Activated CD4-positive, alpha-beta T cell treated with anti-CD3 and anti-CD28 coated beads, Interleukin-2, amount 10 ng/mL, durations not matched to agents 24 days and 14 days (primary cell): ENCODE results near the gene LAMA5. TPM values are rescaled to one million over a fixed set of nuclear protein-coding genes. Genes with fewer than 3 reads are reported as not detected.

Source experiments
- DNase-seq: peaks from one replicate; pipeline ENCODE4 v3.0.0; 2022
- H3K27ac Mint-ChIP-seq: one replicate; pipeline ENCODE4 v1.8.0; 2022; ENCODE audit warnings: mild to moderate bottlenecking, mixed read lengths
- H3K27me3 Mint-ChIP-seq: one replicate; pipeline ENCODE4 v1.8.0; 2022; ENCODE audit warnings: mixed read lengths
- H3K36me3 Mint-ChIP-seq: one replicate; pipeline ENCODE4 v1.8.0; 2022; ENCODE audit warnings: low read depth, mild to moderate bottlenecking, mixed read lengths
- H3K4me1 Mint-ChIP-seq: one replicate; pipeline ENCODE4 v1.8.0; 2021; ENCODE audit warnings: mixed read lengths
- H3K4me3 Mint-ChIP-seq: one replicate; pipeline ENCODE4 v1.8.0; 2022; ENCODE audit warnings: mild to moderate bottlenecking, moderate library complexity, mixed read lengths
- H3K9me3 Mint-ChIP-seq: one replicate; pipeline ENCODE4 v1.8.0; 2021; ENCODE audit warnings: mixed read lengths
- intact Hi-C: fragments of 100-400 bp; cut with micrococcal nuclease; formaldehyde crosslinking; loops from one replicate; pipeline ENCODE4 v1.15.1; 2023
- total RNA-seq: library from RNA; stranded (reverse); gene quantifications from 2 replicates; pipeline ENCODE4 v1.2.3, GENCODE V29; 2022

Gene LAMA5
- total RNA-seq, 1 donor from 2014 or later = 2.1 TPM

- Mint-ChIP-seq H3K4me1 (peaks cover 2% of the 10 kb centered on the region), H3K27ac (no peak overlapping the region), H3K36me3 (peaks cover 19% of the 10 kb centered on the region), H3K4me3 (no peak overlapping the region), H3K9me3 (peaks cover 8% of the 10 kb centered on the region), H3K27me3 (no peaks in the 10 kb centered on the region)
- intact Hi-C loops = no loop called here
- no peak for DNase-seq
Measured at GRCh38 chr20:62396367-62397239, 29.5 kb upstream of the LAMA5 start.

GRCh38 chr20:62395311-62396242 lies 28.5 kb upstream of the LAMA5 start:
- Mint-ChIP-seq H3K27me3 (no peaks in the 10 kb centered on the region), H3K4me1 (peaks cover 2% of the 10 kb centered on the region), H3K4me3 (no peak overlapping the region), H3K36me3 (peaks cover 27% of the 10 kb centered on the region), H3K9me3 (peaks cover 8% of the 10 kb centered on the region), H3K27ac (no peak overlapping the region)
- no peak for DNase-seq
- intact Hi-C loops = no loop called here

DNA sequence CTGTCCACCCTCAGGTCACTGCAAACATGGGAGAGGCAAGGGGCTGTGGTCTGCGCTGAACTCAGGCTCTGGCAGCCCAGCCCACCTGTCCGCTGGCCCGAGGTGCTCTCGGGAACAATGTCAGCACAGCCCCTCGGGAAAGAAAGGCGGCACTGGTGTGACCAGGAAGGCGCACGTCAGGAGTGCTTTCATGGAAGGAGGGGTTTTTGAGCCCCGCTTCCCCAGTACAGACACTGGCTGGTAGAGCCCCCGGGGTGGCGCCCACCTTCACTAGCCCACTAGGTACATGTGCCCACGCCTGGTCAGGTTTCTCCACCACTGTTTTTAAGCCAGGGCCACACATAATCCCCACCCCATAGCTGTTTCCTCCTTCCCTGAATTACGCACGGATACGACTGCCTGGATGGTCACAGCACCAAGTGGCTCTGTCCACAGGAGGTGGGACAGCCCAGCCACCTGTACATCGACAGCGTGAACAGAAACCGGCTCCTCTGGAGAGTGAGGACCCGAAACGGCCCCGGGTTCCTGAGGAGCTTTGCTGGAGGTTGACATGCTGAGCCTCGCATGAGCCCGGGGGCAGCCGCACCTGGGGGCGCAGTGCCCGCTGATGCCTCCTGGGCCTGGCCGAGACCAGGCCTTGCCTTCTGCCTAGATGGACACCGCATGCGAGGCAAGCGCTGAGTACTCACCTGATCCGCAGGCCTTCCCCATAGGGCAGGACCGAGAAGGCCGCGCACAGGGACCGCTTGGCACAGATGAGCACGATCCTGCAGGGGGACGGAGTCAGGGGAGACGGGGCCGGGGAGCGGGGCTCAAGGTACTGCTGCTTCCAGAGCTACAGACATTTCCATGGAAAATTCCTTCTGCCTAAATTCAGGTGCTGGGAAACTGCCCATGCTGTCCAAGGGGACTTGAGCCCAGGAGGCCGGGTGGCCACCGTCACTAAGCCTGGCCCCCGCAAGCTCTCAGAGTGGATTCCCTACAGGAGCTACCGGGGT lies 27.4 kb upstream of the LAMA5 start:
- intact Hi-C loops = no loop called here
- Mint-ChIP-seq H3K4me1 (peaks cover 4% of the 10 kb centered on the region), H3K36me3 (peaks cover 35% of the 10 kb centered on the region), H3K27ac (no peak overlapping the region), H3K4me3 (no peak overlapping the region), H3K9me3 (peaks cover 8% of the 10 kb centered on the region), H3K27me3 (no peaks in the 10 kb centered on the region)
- DNase-seq = no peak

DNA sequence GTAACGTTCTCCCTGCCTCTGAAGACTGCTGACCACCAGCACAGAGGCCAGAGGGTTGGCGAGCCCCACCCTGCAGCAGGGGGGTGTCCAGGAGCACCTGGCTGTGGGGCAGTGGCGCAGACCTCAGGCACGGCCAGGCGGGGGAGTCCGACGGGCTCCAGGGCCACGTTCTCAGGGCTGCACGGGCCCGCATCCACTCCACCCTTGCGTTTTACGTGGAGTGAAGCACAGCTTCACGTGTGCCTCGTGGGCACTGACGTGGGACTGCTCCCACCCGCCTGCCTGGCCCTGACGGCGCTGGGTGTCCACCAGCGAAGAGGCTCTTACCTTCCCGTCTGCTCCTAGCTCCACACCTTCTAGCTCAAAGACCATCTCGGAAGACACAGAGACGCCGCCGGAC lies 26.7 kb upstream of the LAMA5 start:
- no peak overlapping the region for H3K27ac Mint-ChIP-seq

GRCh38 chr20:62393335-62393665 lies 26.2 kb upstream of the LAMA5 start:
- intact Hi-C loops = no loop called here
- no peak overlapping the region for H3K4me3 Mint-ChIP-seq
- no peak overlapping the region for H3K27ac Mint-ChIP-seq
- H3K9me3 Mint-ChIP-seq = peaks cover 8% of the 10 kb centered on the region
- no peak for DNase-seq
- peaks cover 47% of the 10 kb centered on the region for H3K36me3 Mint-ChIP-seq
- H3K4me1 Mint-ChIP-seq = peaks cover 15% of the 10 kb centered on the region
- H3K27me3 Mint-ChIP-seq = no peaks in the 10 kb centered on the region

More for the DNA sequence above, 26.7 kb upstream of the LAMA5 start:
- intact Hi-C loops = no loop called here
- Mint-ChIP-seq H3K4me3 (no peak overlapping the region), H3K4me1 (peaks cover 9% of the 10 kb centered on the region), H3K9me3 (peaks cover 8% of the 10 kb centered on the region), H3K27me3 (no peaks in the 10 kb centered on the region), H3K36me3 (peaks cover 42% of the 10 kb centered on the region)
- DNase-seq = no peak

GRCh38 chr20:62392621-62393334 lies 25.7 kb upstream of the LAMA5 start:
- Mint-ChIP-seq H3K27ac (no peak overlapping the region), H3K36me3 (peaks cover 48% of the 10 kb centered on the region), H3K4me1 (peaks cover 18% of the 10 kb centered on the region), H3K27me3 (no peaks in the 10 kb centered on the region), H3K9me3 (peaks cover 3% of the 10 kb centered on the region), H3K4me3 (no peak overlapping the region)
- intact Hi-C loops = no loop called here
- DNase-seq = no peak

DNA sequence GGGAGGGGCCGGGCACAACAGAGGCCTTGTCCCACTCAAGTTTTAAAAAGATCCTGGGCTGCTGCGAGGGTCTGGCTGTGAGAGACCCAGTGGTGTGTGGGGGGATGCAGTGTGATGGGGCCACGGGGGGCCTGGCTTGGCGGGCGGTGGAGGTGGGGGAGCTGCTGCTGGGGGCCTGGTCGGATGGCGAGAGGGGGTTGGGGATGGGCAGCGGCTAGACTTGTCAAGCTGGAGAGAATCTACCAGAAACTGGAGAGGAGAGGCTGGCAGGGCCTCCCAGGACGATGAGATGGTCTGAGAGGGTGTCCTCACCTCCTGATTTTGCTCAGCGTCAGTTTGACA lies 24.9 kb upstream of the LAMA5 start:
- Mint-ChIP-seq H3K9me3 (no peaks in the 10 kb centered on the region), H3K4me3 (no peak overlapping the region), H3K27ac (peak overlapping the region; percentile 32), H3K27me3 (no peaks in the 10 kb centered on the region), H3K4me1 (peaks cover 22% of the 10 kb centered on the region), H3K36me3 (peaks cover 46% of the 10 kb centered on the region)
- intact Hi-C loops = no loop called here
- no peak for DNase-seq

DNA sequence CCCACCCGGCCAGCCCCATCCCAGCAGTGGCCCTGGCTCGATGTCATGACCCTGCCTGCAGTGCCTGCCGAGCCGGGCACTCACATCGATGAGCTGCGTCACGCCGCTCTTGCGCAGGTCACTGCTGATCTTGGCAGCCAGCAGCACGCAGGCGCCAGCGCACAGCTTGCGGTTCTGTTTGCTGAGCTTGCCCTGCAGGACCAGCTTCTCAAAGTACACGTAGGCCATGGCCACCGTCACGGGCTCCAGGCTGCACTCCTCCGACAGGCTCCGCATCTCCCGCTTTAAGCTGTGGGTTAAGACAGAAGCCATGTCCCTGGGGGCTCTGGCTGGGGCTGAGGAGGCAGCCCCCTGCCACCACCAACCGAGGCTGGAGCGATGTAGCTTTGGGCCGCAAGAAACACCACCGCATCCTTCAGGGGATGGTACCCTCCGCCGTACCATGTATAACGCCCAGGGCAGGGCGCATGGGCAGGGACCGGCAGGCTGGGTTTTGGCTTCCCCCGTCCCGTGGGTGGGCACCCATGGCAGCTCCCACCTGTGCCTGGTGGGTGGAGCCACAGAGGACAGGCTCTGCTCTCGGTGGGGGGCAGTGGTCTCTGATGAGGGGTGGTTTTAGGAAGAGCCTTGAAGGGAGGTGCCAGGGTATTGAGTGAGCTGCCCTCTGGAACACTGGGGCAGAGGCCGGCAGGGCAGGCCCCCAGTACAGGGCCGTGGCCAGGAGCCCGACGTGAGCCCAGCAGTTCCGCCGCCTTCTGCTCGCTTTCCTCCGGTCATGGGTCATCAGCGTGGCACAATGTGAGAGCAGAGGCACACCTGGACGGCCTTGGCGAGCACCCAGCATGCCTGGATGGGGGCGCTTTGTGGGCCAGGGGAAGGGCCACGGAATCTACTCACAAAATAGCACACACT lies 24.3 kb upstream of the LAMA5 start:
- Mint-ChIP-seq H3K9me3 (no peaks in the 10 kb centered on the region), H3K4me3 (no peak overlapping the region), H3K36me3 (peaks cover 47% of the 10 kb centered on the region), H3K4me1 (peaks cover 22% of the 10 kb centered on the region), H3K27me3 (no peaks in the 10 kb centered on the region), H3K27ac (peak overlapping the region; percentile 32)
- intact Hi-C loops = no loop called here
- no peak for DNase-seq

DNA sequence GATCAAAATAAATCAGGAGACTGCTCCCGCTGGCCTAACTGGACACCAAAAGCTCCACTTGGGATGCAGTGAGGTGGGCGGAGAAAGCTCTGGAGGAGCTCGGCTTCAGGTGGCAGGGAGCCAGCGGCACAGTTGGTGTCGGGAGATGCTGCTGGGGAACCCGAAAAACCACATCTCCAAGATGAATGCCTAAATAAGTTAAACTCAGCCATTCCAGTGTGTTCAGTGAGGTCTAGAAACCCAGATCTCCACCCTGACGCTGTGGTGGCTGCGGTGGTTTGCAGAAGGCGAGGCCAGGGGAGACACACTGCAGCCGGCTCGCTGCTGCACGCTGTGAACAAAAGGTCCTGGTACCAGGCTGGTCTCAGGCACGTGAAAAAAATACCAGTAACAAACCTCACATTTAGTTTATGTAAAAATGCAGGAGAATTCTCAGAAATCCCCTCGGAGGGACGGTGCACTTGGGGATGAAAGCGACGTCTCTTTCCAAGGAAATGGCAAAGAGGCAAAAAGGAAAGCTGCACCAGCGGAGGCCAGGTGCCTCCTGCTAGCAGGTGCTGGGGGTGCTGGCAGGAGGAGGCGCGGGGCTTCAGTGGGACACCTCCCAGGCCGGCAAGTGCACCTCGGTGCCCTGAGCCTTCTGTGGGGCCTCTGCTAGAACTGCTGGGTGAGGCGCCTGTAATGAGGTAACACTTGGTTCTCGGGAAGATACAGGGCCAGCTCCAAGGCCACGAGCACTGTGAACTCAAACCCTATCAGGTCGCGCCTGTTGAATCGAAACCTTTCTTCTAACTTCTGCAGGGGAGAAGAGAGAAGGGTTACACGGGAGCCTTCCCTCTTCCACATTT lies 23.4 kb upstream of the LAMA5 start:
- intact Hi-C loops = no loop called here
- no peaks in the 10 kb centered on the region for H3K9me3 Mint-ChIP-seq
- no peaks in the 10 kb centered on the region for H3K27me3 Mint-ChIP-seq
- no peak for DNase-seq
- H3K36me3 Mint-ChIP-seq = peaks cover 50% of the 10 kb centered on the region
- no peak overlapping the region for H3K4me3 Mint-ChIP-seq
- H3K4me1 Mint-ChIP-seq = peaks cover 22% of the 10 kb centered on the region
- no peak overlapping the region for H3K27ac Mint-ChIP-seq

GRCh38 chr20:62389601-62390087 lies 22.5 kb upstream of the LAMA5 start:
- Mint-ChIP-seq H3K27me3 (no peaks in the 10 kb centered on the region), H3K4me3 (no peak overlapping the region), H3K27ac (no peak overlapping the region), H3K36me3 (peaks cover 46% of the 10 kb centered on the region), H3K9me3 (no peaks in the 10 kb centered on the region), H3K4me1 (peaks cover 29% of the 10 kb centered on the region)
- intact Hi-C loops = loop anchor here (5.0 kb wide), 3 partner anchors 113 to 403 kb away; partner anchors contain the start of gene LSM14B
- no peak for DNase-seq

DNA sequence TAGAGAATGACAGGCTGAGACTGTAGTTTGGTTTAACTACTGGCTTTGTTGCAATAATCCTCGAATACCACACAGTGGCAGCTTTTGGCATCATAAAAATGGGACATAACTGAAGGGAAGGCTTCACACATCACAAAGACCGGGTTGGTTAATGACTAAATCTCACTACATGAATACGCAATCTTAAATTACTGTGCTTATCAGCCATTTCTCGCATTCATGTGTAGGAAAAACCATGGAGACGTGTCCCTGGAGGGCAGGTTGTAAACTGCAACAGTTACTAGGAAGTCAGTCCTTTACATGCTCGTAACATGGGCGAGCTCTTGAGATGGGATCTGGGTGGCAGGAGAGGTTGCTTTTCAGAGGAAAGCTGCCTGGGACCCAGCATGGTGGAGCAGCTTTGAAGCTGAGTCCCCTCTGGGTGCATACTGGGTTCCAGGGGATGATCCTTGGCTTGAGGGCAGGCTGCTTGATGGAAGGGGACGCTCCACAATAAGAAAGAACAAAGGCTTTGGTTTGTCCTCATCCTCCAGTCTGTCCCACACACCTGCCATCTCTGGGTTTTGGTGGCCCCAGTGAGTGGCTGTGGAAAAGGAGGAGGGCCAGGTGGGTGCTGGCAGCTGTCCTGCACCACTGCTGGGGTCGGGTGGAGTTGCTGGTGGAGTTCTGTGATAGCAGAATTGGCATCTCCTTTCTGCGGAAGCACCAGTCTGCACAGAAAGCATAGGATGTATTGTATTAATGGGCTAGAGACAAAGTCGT lies 21.9 kb upstream of the LAMA5 start:
- peaks cover 29% of the 10 kb centered on the region for H3K4me1 Mint-ChIP-seq
- no peaks in the 10 kb centered on the region for H3K9me3 Mint-ChIP-seq
- intact Hi-C loops = loop anchor here (5.0 kb wide), 3 partner anchors 113 to 403 kb away; partner anchors contain the start of gene LSM14B
- H3K4me3 Mint-ChIP-seq = peak overlapping the region; percentile 98
- peak overlapping the region; percentile 72 for H3K27ac Mint-ChIP-seq
- H3K36me3 Mint-ChIP-seq = peaks cover 46% of the 10 kb centered on the region
- no peak for DNase-seq
- H3K27me3 Mint-ChIP-seq = no peaks in the 10 kb centered on the region
